ENCODE measurements around the gene ST8SIA1.
"Not testable (repeated sequence)": the region's sequence is repeated elsewhere in the genome, so short reads cannot be mapped to it uniquely, and the experiment has no call there.

Gene ST8SIA1

GRCh38 chr12:22196236-22196635 is 138.3 kb downstream of the ST8SIA1 start:
- H3K9me3 ChIP-seq (ENCODE audit: control insufficient read depth, insufficient read depth, low read length) = no peaks in the 10 kb centered on the region
- no peaks in the 10 kb centered on the region for H3K36me3 ChIP-seq (ENCODE audit: control insufficient read depth, insufficient read depth, low read length)
- H3K4me1 ChIP-seq (ENCODE audit: control insufficient read depth, insufficient read depth, low read length) = no peaks in the 10 kb centered on the region
- no peak overlapping the region for H3K4me3 ChIP-seq (ENCODE audit: low read depth, low read length)
- H3K9ac ChIP-seq (ENCODE audit: low read depth, low read length) = no peak overlapping the region
- no peaks in the 10 kb centered on the region for H3K27me3 ChIP-seq (ENCODE audit: control insufficient read depth, insufficient read depth, low read length)

GRCh38 chr12:22190969-22191368 is 143.5 kb downstream of the ST8SIA1 start:
- Histone ChIP-seq H3K4me1 (ENCODE audit: control insufficient read depth, insufficient read depth, low read length) (no peaks in the 10 kb centered on the region), H3K9ac (ENCODE audit: low read depth, low read length) (no peak overlapping the region), H3K4me3 (ENCODE audit: low read depth, low read length) (no peak overlapping the region), H3K9me3 (ENCODE audit: control insufficient read depth, insufficient read depth, low read length) (no peaks in the 10 kb centered on the region), H3K36me3 (ENCODE audit: control insufficient read depth, insufficient read depth, low read length) (no peaks in the 10 kb centered on the region), H3K27me3 (ENCODE audit: control insufficient read depth, insufficient read depth, low read length) (no peaks in the 10 kb centered on the region)

- no peaks in the 10 kb centered on the region for H3K9me3 ChIP-seq (ENCODE audit: control insufficient read depth, insufficient read depth, low read length)
- no peak overlapping the region for H3K9ac ChIP-seq (ENCODE audit: low read depth, low read length)
- H3K4me3 ChIP-seq (ENCODE audit: low read depth, low read length) = no peak overlapping the region
- no peaks in the 10 kb centered on the region for H3K36me3 ChIP-seq (ENCODE audit: control insufficient read depth, insufficient read depth, low read length)
- H3K27me3 ChIP-seq (ENCODE audit: control insufficient read depth, insufficient read depth, low read length) = no peaks in the 10 kb centered on the region
- H3K4me1 ChIP-seq (ENCODE audit: control insufficient read depth, insufficient read depth, low read length) = no peaks in the 10 kb centered on the region
Measured at GRCh38 chr12:22188431-22188830, 146.1 kb downstream of the ST8SIA1 start.

GRCh38 chr12:22180705-22181104 is 153.8 kb downstream of the ST8SIA1 start:
- Histone ChIP-seq H3K9ac (ENCODE audit: low read depth, low read length) (no peak overlapping the region), H3K36me3 (ENCODE audit: control insufficient read depth, insufficient read depth, low read length) (no peaks in the 10 kb centered on the region), H3K4me1 (ENCODE audit: control insufficient read depth, insufficient read depth, low read length) (no peaks in the 10 kb centered on the region), H3K9me3 (ENCODE audit: control insufficient read depth, insufficient read depth, low read length) (no peaks in the 10 kb centered on the region), H3K4me3 (ENCODE audit: low read depth, low read length) (no peak overlapping the region), H3K27me3 (ENCODE audit: control insufficient read depth, insufficient read depth, low read length) (no peaks in the 10 kb centered on the region)

- no peak overlapping the region for H3K9ac ChIP-seq (ENCODE audit: low read depth, low read length)
- no peaks in the 10 kb centered on the region for H3K36me3 ChIP-seq (ENCODE audit: control insufficient read depth, insufficient read depth, low read length)
- no peaks in the 10 kb centered on the region for H3K9me3 ChIP-seq (ENCODE audit: control insufficient read depth, insufficient read depth, low read length)
- H3K4me3 ChIP-seq (ENCODE audit: low read depth, low read length) = no peak overlapping the region
- no peaks in the 10 kb centered on the region for H3K27me3 ChIP-seq (ENCODE audit: control insufficient read depth, insufficient read depth, low read length)
- no peaks in the 10 kb centered on the region for H3K4me1 ChIP-seq (ENCODE audit: control insufficient read depth, insufficient read depth, low read length)
Measured at GRCh38 chr12:22173177-22173576, 161.3 kb downstream of the ST8SIA1 start.

GRCh38 chr12:22172501-22172900 is 162.0 kb downstream of the ST8SIA1 start:
- Histone ChIP-seq H3K4me1 (ENCODE audit: control insufficient read depth, insufficient read depth, low read length) (no peaks in the 10 kb centered on the region), H3K36me3 (ENCODE audit: control insufficient read depth, insufficient read depth, low read length) (no peaks in the 10 kb centered on the region), H3K9ac (ENCODE audit: low read depth, low read length) (no peak overlapping the region), H3K9me3 (ENCODE audit: control insufficient read depth, insufficient read depth, low read length) (no peaks in the 10 kb centered on the region), H3K4me3 (ENCODE audit: low read depth, low read length) (no peak overlapping the region), H3K27me3 (ENCODE audit: control insufficient read depth, insufficient read depth, low read length) (no peaks in the 10 kb centered on the region)

- Histone ChIP-seq H3K27me3 (ENCODE audit: control insufficient read depth, insufficient read depth, low read length) (no peaks in the 10 kb centered on the region), H3K4me3 (ENCODE audit: low read depth, low read length) (no peak overlapping the region), H3K4me1 (ENCODE audit: control insufficient read depth, insufficient read depth, low read length) (no peaks in the 10 kb centered on the region), H3K36me3 (ENCODE audit: control insufficient read depth, insufficient read depth, low read length) (no peaks in the 10 kb centered on the region), H3K9me3 (ENCODE audit: control insufficient read depth, insufficient read depth, low read length) (no peaks in the 10 kb centered on the region), H3K9ac (ENCODE audit: low read depth, low read length) (no peak overlapping the region)
Measured at GRCh38 chr12:22169376-22169775, 165.1 kb downstream of the ST8SIA1 start.

GRCh38 chr12:22164139-22164538 is 170.4 kb downstream of the ST8SIA1 start:
- H3K4me3 ChIP-seq (ENCODE audit: low read depth, low read length) = no peak overlapping the region
- no peaks in the 10 kb centered on the region for H3K27me3 ChIP-seq (ENCODE audit: control insufficient read depth, insufficient read depth, low read length)
- no peak overlapping the region for H3K9ac ChIP-seq (ENCODE audit: low read depth, low read length)
- H3K4me1 ChIP-seq (ENCODE audit: control insufficient read depth, insufficient read depth, low read length) = no peaks in the 10 kb centered on the region
- H3K9me3 ChIP-seq (ENCODE audit: control insufficient read depth, insufficient read depth, low read length) = no peaks in the 10 kb centered on the region
- no peaks in the 10 kb centered on the region for H3K36me3 ChIP-seq (ENCODE audit: control insufficient read depth, insufficient read depth, low read length)

GRCh38 chr12:22163594-22163993 is 170.9 kb downstream of the ST8SIA1 start:
- no peaks in the 10 kb centered on the region for H3K4me1 ChIP-seq (ENCODE audit: control insufficient read depth, insufficient read depth, low read length)
- H3K4me3 ChIP-seq (ENCODE audit: low read depth, low read length) = no peak overlapping the region
- H3K9me3 ChIP-seq (ENCODE audit: control insufficient read depth, insufficient read depth, low read length) = no peaks in the 10 kb centered on the region
- H3K9ac ChIP-seq (ENCODE audit: low read depth, low read length) = no peak overlapping the region
- H3K27me3 ChIP-seq (ENCODE audit: control insufficient read depth, insufficient read depth, low read length) = no peaks in the 10 kb centered on the region
- no peaks in the 10 kb centered on the region for H3K36me3 ChIP-seq (ENCODE audit: control insufficient read depth, insufficient read depth, low read length)

- H3K36me3 ChIP-seq (ENCODE audit: control insufficient read depth, insufficient read depth, low read length) = no peaks in the 10 kb centered on the region
- H3K9me3 ChIP-seq (ENCODE audit: control insufficient read depth, insufficient read depth, low read length) = no peaks in the 10 kb centered on the region
- no peaks in the 10 kb centered on the region for H3K27me3 ChIP-seq (ENCODE audit: control insufficient read depth, insufficient read depth, low read length)
- no peak overlapping the region for H3K4me3 ChIP-seq (ENCODE audit: low read depth, low read length)
- H3K9ac ChIP-seq (ENCODE audit: low read depth, low read length) = no peak overlapping the region
- no peaks in the 10 kb centered on the region for H3K4me1 ChIP-seq (ENCODE audit: control insufficient read depth, insufficient read depth, low read length)
Measured at GRCh38 chr12:22160396-22161003, 174.0 kb downstream of the ST8SIA1 start.

GRCh38 chr12:22149286-22149685 is 185.2 kb downstream of the ST8SIA1 start:
- not testable (repeated sequence) for H3K4me1 ChIP-seq (ENCODE audit: control insufficient read depth, insufficient read depth, low read length); H3K9ac ChIP-seq (ENCODE audit: low read depth, low read length); H3K4me3 ChIP-seq (ENCODE audit: low read depth, low read length); H3K9me3 ChIP-seq (ENCODE audit: control insufficient read depth, insufficient read depth, low read length); H3K27me3 ChIP-seq (ENCODE audit: control insufficient read depth, insufficient read depth, low read length); H3K36me3 ChIP-seq (ENCODE audit: control insufficient read depth, insufficient read depth, low read length)

- H3K4me1 ChIP-seq (ENCODE audit: control insufficient read depth, insufficient read depth, low read length); H3K9me3 ChIP-seq (ENCODE audit: control insufficient read depth, insufficient read depth, low read length); H3K4me3 ChIP-seq (ENCODE audit: low read depth, low read length); H3K9ac ChIP-seq (ENCODE audit: low read depth, low read length); H3K36me3 ChIP-seq (ENCODE audit: control insufficient read depth, insufficient read depth, low read length); H3K27me3 ChIP-seq (ENCODE audit: control insufficient read depth, insufficient read depth, low read length): not testable (repeated sequence)
Measured at GRCh38 chr12:22146686-22147085, 187.8 kb downstream of the ST8SIA1 start.

All from iPS-15b (cell line).